GM18505 (cell line): ENCODE results near the gene ERI2.

Source experiments
- ATAC-seq: cut with Tn5 transposase; IDR thresholded peaks from one replicate; pipeline ENCODE4 v1.9.1; 2021; ENCODE audit not compliant: unreplicated experiment
- POLR2A ChIP-seq: IDR thresholded peaks from 4 replicates; pipeline ENCODE4 v1.6.1; 2011; ENCODE audit warnings: borderline replicate concordance; ENCODE audit not compliant: insufficient read depth, insufficient read length; ENCODE audit errors: extremely low read depth

The ERI2 gene

DNA sequence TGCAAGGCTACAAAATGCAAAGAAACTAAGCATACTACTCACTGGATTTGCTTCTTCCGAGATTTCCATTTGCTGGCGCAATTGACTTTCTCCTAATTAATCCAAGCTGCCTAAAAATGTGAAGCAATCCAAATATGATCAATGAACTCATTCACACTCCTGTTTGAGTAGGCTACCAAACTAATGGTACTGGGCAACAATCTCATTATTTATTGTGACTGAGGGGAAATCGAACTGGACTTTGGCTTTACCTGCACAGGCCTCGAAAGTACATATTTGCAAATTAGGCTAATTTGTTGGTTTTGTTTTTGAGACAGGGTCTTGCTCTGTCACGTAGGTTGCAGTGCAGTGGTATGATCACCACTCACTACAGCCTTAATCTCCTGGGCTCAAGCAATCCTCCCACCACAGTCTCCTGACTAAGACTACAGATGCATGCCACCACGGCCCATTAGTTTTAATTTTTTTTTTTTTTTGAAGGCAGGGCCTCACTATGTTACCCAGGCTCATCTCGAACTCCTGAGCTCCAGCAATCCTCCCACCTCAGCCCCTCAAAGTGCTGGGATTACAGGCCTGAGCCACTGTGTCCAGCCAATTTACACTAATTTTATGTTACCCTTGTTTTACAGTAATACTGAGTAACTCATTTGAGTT lies 2.6 kb downstream of the ERI2 start:
- no peak for TF ChIP-seq POLR2A
- ATAC-seq = no peak

DNA sequence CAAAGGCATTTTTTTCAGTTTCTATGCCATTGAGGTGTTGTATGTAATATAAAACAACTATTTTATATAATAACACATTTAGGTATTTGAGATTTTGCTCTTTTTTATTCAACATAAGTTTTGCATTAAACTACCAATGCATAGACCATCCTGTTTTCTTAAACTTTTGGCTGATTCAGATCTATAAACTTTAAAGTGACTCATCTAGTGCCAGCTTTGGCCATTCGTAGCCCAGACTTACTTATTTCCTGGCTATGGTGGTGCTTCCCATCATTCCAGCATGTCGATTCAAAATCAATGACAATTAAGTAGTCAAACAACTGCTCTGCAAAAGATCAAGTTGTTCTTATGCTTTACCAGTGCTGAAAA lies 3.1 kb downstream of the ERI2 start:
- ATAC-seq = no peak
- TF ChIP-seq POLR2A = no peak

DNA sequence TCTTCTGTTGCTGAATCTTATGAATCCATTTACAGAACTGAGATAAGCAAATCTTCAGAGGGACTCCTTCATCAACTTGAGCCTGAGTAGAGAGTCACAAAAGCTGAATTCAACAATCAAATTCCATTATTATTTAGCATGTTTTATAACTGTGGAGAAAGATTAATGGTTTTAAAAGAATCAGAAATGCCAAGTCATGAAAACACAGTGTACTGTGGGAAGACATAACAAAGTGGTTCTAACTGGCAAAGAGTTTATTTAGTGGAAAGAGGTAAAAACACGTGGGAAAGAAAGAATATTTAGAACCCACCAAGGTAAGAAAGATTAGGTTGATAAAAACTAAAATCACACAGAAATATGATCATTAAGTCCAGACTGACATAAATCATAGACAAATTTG lies 5.0 kb downstream of the ERI2 start:
- no peak for ATAC-seq
- no peak for TF ChIP-seq POLR2A

DNA sequence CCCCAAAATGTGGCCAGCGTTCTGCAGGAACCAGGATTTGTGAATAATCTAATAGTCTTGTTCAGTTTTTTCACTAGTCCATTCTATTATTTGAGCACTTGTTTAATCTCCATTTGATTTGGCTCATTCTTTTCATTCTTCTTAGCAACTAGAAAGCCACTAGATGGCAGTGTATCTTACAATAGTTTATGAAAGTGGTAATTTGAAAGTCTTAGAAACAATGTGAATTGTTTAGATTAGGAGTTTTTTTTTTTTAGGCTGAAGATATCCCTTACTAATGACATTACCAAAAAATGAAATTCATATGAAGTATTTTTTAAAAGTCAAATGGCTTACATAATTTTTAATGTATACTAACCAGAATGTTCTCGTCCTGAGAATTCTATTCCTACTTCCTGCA lies 6.7 kb downstream of the ERI2 start:
- no peak for ATAC-seq
- TF ChIP-seq POLR2A = no peak

DNA sequence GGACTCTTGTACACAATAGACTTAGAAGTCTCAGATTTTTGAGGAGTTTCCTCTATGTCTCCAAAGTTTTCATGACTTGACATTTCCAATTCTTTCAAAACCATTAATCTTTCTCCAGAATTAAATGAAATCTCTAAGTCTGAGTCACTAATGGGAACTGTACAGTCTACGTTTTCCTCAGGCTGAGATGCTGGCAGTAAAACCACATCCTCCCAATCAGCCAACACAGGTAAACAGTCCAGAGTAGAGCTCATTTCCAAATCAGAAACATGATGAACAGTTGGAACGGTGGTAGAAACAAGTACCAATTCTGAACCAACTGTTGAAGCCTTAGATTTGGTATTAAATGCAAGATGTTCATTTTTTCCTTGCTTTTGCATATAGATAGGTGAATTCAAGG lies 7.9 kb downstream of the ERI2 start:
- no peak for ATAC-seq

DNA sequence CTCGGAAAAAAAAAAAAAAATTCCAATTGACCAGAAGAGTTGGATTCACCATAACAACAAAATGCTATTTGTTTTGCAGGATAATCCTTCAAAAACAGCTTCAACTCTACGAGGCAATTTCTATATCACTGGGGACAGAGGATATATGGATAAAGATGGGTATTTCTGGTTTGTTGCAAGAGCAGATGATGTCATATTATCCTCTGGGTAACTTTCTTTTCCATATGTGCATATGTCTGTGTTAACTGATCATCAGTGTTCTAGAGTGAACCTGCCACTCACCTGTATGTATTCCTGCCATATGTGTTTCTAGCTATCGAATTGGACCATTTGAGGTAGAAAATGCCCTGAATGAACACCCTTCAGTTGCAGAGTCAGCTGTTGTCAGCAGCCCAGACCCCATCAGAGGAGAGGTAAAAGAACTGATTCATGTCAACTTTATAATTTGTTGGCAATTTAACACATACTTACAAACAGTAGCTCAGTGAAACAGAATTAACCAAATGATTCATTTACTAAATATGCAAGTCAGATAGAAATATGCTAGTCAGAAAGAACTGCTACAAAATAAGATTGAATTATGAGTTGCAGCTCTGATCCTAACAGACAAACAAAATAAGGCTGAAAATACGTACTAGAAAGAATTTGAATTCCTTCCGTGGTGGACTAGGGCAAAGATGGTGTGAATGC lies 14.2 kb downstream of the ERI2 start:
- TF ChIP-seq POLR2A = no peak
- ATAC-seq = no peak

More for the DNA sequence above, 7.9 kb downstream of the ERI2 start:
- TF ChIP-seq POLR2A = no peak

DNA sequence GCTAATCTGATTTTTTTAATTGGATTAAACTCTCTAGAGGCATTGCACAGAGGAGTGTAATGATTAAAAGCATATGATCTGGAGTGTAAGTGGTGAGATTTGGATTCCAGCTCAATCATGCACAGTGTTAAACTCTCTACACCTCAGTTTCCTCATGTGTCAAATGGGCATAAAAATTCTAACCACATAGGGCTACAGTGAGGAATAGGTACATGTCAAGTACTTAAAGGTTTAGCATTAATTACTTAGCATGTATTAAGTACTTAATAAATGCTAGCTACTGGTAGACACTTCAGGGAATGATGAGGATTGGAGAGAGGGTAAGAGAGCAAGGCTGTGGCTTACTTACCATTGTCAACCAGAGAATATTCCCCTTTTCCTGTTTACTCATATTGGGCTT lies 17.1 kb downstream of the ERI2 start:
- no peak for ATAC-seq
- TF ChIP-seq POLR2A = no peak

DNA sequence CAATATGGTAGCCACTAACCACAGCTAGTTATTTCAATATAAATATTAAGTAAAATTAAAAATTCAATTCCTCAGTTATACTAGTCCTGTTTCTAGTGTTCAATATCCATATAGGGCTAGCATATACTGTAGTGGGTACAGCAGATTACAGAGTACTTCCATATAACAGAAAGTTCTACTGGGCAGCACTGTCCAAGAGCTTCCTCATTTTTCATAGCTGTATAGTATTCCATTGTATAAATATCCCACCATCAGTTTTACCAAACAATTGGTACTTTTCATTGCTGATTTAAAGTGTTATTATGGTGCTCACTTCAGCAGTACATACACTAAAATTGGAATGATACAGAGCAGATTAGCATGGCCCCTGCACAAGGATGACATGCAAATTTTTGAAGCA lies 22.1 kb downstream of the ERI2 start:
- TF ChIP-seq POLR2A = no peak
- ATAC-seq = no peak

DNA sequence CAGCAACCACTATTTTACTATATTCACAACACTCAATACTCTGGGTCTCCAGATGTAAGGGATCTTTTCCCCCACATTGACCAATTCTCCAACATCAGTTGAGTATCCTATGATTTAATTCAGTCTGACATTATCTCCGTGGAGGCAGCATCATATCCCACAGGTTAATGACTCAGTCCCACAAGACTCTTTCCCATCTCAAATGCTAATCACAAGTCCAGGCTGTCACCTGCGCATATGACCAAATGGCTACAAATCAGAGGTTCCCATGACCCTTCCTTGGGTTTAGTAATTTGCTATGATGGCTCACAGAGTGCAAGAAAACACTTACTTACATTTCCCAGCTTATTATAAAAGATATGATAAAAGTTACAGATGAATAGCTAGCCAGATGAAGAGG lies 23.8 kb downstream of the ERI2 start:
- ATAC-seq = no peak

DNA sequence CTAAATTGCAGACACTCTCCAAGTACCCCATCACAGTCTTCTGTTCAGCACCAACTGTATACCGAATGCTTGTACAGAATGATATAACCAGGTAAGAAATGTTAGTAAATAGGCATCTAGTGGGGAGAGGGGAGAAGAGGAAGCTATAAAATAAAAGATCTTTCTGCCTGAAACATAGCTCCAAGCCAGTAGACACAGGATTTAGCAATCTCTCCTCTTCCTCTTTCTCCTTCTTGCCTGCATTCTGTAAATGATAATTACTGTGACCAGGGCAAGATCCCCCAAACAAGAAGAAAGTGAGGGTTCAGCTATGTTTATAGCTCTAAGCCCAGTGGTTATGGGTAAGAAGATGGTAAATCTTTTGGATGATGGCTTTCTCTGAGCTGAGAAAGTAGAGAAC lies 24.6 kb downstream of the ERI2 start:
- no peak for TF ChIP-seq POLR2A
- ATAC-seq = no peak

More for the DNA sequence above, 23.8 kb downstream of the ERI2 start:
- no peak for TF ChIP-seq POLR2A

DNA sequence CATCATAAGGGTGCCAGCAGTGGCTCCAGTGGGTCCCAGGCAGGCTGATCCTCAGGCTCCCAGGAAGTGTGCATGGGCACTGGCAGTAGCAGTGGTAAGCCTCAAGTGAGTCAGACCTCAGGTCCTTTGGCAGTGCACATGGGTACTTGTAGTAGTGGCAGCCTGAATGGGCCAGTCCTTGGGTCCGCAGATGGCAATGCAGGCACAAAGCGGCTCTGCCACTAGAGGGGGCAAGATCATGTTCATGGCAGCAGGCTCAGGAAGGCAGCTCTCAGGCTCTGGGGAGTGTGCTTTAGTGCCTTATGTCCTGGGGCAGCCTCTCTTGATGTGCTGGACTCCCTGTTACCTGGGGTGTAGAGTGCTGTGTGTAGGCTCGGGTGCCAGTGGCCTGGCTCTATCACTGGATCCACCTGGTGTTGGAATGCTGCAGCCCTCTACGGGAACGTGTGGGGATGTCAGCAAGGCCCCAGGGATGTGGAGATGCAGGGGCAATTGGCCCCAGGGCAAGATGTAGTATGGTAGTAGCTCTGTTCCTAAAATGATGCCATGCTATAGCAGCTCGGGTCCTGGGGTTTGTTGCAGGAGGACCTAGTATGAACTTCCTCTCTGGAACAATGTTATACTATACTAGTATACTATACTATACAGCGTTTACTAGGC lies 31.4 kb downstream of the ERI2 start:
- no peak for TF ChIP-seq POLR2A
- no peak for ATAC-seq

DNA sequence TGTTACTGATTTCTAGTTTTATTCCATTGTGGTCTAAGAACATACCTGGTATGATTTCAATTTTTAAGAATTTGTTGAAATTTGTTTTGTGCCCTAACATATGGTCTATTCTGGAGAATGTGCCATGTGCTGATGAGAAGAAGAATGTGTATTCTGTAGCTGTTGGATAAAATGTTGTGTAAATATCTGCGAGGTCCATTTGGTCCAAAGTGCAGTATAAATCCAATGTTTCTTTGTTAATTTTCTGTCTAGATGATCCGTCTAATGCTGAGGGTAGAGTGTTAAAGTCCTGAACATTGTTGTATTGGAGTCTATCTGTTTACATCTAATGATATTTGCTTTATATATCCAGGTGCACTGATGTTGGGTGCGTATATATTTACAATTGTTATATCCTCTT lies 32.6 kb downstream of the ERI2 start:
- no peak for ATAC-seq

DNA sequence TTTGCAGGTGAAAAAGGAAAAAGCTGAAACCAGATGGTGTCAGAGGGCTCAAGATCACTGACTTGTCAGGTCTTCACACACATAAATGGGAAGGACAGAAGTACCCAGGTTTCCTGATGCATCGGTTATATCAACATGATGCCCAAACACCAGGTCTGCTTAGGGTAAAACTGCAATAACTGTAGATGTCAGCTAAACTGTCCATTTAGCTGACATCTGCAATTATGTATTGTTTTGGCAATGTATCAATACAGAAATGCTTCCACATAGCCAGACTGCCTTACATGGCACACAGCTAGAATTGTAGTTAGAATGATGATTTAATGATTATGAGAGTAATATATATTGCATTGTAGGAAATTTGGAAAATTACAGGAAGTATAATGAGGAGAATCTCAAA lies 37.5 kb downstream of the ERI2 start:
- no peak for TF ChIP-seq POLR2A
- no peak for ATAC-seq

More for the DNA sequence above, 32.6 kb downstream of the ERI2 start:
- no peak for TF ChIP-seq POLR2A

DNA sequence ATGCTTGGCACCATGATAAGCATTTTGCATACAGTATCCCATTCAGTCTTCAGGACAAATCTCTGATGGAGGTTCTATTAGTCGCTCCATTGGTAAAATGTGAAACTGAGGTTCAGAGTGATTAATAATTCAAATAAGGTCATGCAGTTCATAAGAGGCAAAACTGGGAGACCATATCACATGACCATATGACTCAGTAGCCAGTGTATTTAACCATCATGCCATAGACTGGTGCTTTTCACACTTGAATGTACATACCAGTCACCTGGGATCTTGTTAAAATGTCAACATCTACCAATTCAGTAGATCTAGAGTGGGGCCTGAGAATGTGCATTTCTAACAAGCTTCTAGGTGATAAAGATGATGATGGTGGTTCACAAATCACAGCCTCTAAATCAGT lies 38.2 kb downstream of the ERI2 start:
- TF ChIP-seq POLR2A = no peak
- ATAC-seq = no peak

DNA sequence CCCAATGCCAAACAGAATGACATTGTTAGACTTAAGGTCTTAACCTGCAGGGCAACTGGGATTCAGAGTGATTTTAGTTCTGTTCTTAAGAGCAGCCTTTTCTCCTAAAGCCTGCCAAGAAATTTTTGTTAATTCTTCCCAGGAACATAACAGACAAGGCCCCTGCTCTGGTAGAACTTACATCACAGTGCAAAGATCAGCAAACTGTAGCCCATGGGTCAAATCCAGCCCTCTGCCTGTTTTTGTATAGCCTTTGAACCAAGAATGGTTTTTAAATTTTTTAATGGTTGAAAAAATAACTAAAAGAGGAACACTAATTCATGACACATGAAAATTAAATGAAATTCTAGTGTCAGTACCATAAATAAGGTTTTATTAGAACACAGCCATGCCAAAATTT lies 38.7 kb downstream of the ERI2 start:
- no peak for ATAC-seq
- TF ChIP-seq POLR2A = no peak

DNA sequence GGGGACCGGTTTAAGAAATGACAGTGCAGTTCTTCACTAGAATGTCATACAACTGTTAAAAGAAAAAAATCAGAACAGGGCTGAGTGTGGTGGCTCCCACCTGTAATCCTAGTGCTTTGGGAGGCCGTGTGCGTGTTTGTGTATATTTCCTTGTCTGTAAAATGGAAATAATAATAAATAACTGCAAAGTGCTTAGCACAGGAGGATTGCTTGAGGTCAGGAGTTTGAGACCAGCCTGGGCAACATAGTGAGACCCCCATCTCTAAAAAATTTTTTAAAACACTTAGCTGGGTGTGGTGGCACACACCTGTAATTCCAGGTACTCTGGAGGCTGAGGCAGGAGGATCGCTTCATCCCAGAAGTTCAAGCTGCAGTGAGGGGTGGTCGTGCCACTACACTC lies 40.0 kb downstream of the ERI2 start:
- no peak for ATAC-seq
- TF ChIP-seq POLR2A = no peak
